HG03060 (cell line): Measurements from ENCODE around the gene QSOX2.

Experiments
- ATAC-seq: cut with Tn5 transposase; IDR thresholded peaks from one replicate; pipeline ENCODE4 v1.9.1; 2021; ENCODE audit warnings: low read depth, moderate number of reproducible peaks; ENCODE audit not compliant: unreplicated experiment

The QSOX2 gene

DNA sequence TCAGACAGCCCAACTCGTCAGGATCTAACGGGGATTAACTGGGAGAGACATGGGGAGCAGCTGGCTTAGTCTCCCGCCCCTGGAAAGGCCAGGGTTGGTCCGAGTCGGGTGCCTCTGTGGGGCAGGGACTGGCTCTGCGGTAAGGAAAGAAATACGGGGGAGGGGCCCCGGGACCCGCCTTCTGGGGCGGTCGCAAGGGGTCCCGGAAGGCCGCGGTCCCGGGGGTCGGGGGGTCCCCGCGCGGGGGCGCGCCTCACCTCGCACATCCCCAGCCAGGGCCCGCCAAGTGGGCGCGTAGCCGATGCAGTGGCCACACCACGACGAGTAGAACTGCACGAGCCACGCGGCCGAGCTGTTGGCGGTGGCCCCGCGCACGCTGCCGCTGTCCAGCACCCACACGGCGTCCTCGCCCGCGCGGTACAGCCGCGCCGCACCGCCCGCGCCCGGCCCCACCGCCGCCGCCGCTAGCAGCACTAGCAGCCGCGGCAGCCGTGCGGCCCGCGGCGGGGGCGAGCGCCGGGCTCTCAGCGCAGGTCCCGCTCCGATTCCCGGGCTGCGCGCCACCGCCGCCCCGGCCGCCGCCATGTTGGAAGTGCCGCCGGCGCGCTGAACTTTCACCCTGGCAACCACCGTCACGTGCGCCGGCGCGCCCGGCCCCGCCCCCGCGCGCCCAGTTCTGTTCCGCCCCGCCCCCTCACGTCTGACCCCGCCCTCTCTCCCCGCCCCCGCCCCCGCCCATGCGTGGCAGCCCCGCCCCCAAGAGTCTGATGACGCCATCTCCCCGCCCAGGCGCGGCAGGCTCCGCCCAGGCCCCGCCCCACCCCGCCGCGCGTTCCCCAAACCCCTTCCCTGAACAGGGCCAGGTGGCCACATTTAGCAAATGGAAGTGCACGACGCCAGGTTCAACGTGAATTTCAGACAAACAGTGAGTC is at the start of gene QSOX2:
QSOX2 (minus strand) TSS at position 594 of the 932 bp plus-strand sequence; CDS start at position 585, 9 bp downstream.
- ATAC-seq: no peak

- no peak for ATAC-seq
Observed at GRCh38 chr9:136295055-136295454, 49.4 kb upstream of the QSOX2 start.

GRCh38 chr9:136294437-136294836 is 48.8 kb upstream of the QSOX2 start:
- no peak for ATAC-seq

GRCh38 chr9:136293476-136294077 is 48.0 kb upstream of the QSOX2 start:
- ATAC-seq: no peak

GRCh38 chr9:136292591-136293448 is 47.2 kb upstream of the QSOX2 start:
- ATAC-seq: no peak

DNA sequence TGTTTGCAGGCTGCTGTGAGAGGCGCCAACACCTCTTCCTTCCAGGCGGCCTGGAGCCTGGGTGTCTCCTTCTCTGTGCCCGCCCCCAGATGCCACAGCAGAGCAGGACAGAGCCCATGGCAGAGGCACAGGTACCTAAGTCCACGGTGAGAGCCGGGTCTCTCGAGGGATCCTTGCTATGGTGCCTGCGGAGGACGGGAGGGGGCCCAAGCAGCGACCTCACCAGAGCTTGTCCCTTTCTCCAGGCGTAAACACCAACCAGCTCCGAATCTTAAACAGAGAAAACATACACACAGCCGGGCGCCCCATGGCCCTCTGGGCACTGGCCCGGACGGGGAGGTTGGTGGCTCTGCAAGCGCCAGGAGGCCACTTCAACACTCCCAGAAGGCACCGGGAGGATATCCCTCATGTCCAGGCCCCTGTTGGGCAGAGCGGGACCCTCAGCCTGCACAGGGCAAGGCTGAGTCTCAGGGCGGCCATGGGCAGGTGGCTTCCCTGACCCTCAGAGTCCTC is 46.5 kb upstream of the QSOX2 start:
- ATAC-seq: no peak

DNA sequence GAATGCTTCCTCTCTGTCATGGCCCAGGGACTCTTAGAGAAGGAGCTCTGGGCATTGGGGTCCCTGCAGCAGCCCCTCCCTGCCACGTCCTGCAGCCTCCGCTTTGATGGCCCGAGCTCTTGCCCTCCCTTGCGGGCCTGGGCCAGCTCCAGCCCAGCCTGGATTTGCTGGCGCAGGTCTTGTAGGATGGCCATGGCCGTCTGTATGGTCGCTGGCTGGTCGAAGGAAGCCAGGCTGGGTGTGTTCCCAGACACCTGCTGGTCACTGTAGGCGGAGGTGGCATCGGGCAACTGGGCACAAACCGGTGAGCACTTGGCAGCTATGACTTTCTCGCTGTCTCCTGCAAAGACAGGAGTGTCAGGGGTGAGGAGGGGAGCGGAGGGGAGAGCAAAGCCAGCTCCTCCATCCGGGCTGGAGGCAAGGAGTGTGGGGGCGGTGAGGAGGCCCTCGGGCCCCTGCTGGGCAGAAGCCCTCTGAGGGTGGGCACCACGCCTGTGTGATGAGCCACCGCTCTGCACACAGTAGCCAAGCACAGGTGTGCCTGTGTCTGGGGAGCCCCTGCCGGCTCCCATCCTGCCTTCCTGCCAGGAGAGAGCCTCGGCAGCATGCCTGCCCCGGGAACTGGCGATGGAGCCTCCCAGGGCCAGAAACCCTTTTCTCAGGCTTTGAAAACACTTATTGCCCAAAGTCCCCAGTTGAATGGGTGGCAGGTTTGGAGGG is 45.9 kb upstream of the QSOX2 start:
- ATAC-seq: no peak

- no peak for ATAC-seq
Observed at GRCh38 chr9:136290508-136291000, 44.9 kb upstream of the QSOX2 start.

- no peak for ATAC-seq
Observed at GRCh38 chr9:136289651-136290507, 44.3 kb upstream of the QSOX2 start.

- ATAC-seq: no peak
Observed at GRCh38 chr9:136287960-136288753, 42.5 kb upstream of the QSOX2 start.

GRCh38 chr9:136286987-136287379 is 41.4 kb upstream of the QSOX2 start:
- no peak for ATAC-seq

DNA sequence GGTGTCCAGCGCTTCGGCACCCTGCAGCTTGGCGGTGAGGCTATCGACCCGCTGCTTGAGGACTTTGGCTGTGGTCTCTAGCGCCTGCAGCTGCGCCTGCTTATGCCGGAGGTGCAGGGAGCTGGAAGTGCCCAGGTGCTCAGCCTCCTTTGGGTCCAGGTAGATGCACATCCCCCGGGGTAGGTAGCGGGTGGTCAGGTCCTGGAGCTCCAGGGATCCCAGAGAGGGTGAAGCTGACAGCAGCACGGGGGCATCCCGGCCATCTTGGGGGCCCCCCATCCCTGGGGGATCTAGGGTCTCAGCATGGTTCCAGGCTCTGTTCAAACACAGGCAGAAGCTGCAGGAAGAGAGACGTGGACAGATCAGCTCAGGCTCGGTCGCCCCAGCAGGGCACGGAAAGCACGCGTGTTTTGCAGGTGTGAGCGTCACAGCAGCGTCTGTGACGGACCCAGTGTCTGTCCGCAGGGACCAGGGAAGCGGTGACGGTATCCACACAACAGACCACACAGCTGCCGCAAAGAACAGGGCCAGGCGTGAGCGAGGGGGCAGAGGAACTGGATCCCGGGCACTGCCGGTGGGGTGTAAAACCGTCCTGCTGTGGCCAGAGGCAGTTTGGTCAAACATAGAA is 40.9 kb upstream of the QSOX2 start:
- no peak for ATAC-seq

DNA sequence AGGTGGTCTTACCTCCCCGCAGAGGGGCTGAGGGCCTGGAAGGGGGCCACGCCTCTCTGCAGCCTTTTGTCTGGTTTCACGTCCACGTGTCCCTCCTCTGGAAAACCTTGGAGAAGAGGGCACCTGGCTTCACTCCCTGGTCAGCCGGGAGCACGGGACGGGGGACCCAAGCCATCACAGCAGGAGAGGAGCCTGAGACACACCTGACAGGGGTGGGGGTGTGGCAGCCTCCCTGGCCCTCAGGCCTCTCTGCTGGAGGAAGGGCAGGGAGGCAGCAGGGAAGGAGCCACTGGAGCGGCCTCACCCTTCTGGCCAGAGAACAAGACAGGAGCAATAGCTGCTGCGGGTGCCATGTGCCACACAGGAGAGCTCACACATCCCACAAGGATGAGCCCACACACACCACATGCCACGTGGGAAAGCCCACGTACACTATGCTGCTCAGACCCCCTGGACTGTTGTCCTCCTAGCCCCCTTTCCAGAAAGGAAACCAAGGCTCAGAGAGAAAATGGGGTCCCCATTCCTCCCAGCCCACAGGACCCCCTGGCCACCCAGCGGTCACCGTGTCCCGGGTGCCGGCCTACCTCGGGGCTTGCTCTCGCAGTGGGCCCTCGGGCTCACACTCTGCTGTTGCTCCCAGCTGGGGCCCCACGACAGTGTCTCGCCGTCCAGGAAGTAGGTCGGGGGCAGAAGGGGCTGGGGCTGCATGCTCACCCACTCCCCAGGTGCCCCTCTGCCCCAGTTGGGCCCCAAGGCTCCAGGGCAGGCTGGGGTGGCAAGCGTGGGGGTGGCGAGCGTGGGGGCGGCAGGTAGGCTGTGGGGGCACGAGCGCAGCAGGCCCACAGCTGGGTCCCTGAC is 40.1 kb upstream of the QSOX2 start:
- ATAC-seq: no peak

DNA sequence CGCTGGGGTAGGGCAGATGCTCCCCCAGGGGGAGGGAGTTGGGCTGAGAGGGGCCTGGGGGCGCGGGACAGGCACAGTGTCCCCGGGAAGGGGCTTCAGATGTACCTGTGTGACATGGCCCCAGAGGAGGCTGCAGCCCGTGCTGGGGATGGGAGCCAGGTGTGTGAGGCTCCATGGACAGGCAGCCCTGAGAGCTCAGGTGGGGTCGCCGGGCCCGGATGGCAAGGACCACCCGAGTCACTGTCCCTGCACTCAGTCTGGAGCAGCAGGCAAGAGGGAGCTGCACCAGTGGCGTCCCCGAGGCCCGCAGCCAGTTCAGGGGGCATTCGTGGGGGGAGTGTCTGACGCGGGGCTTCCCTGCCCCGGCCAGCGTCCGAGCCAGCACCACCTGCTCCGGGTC is 39.3 kb upstream of the QSOX2 start:
- ATAC-seq: no peak

DNA sequence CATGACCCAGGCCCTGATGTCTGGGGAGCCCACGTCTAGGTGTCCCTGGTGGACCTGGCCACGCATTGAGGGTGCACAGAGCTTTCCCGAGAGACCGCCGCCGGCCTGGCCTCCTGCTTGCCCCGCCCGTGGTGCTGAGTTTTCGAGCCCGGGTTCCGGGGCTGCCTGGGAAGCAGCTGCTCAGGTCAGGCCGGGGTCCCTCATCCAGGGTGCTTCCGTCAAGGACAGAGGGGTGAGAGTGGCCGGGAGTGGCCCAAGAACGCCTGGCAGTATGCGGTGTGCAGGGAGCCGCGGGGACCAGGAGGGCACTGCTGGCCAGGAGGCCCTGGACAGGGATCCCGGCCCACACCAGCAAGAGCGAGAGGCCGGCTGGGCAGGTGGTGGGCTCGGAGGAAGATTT is 38.7 kb upstream of the QSOX2 start:
- no peak for ATAC-seq

- peak; percentile 67 for ATAC-seq
Observed at GRCh38 chr9:136283291-136284235, 38.0 kb upstream of the QSOX2 start.
